ENCODE measurements around the gene WEE1.

Gene WEE1

DNA sequence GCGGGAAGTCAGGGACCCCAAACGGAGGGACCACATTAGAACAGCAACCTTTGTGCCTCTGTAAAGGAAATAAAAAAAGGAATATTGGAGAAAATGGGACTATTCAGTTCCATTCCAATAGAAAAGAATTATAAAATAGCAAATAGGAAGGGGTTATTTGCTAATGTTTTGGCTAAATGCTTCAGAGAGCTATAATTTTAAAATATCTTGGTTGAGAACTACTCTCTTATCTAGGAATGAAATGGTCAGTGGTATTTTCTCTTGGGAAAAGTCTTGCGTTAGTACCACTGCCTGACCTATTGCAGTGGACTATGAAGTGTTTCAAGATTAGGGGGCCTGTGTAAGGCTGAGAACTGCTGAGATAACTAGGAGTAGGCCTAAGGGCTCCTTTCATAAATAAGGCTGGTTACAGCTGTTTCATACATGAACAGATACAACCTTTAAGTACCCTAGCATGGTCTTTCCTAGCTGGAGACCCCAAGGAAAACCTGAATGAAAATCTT is 6.9 kb upstream of the WEE1 start:
- DNase-seq (ENCODE audit: low spot score): no peak
- TF ChIP-seq, protein P1, sequence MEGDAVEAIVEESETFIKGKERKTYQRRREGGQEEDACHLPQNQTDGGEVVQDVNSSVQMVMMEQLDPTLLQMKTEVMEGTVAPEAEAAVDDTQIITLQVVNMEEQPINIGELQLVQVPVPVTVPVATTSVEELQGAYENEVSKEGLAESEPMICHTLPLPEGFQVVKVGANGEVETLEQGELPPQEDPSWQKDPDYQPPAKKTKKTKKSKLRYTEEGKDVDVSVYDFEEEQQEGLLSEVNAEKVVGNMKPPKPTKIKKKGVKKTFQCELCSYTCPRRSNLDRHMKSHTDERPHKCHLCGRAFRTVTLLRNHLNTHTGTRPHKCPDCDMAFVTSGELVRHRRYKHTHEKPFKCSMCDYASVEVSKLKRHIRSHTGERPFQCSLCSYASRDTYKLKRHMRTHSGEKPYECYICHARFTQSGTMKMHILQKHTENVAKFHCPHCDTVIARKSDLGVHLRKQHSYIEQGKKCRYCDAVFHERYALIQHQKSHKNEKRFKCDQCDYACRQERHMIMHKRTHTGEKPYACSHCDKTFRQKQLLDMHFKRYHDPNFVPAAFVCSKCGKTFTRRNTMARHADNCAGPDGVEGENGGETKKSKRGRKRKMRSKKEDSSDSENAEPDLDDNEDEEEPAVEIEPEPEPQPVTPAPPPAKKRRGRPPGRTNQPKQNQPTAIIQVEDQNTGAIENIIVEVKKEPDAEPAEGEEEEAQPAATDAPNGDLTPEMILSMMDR (IDR thresholded peaks at IDR 0.05): no peak
- H3K4me3 ChIP-seq: peak overlapping the region; percentile 37
- H3K27ac ChIP-seq: peak overlapping the region; percentile 88 to 93

DNA sequence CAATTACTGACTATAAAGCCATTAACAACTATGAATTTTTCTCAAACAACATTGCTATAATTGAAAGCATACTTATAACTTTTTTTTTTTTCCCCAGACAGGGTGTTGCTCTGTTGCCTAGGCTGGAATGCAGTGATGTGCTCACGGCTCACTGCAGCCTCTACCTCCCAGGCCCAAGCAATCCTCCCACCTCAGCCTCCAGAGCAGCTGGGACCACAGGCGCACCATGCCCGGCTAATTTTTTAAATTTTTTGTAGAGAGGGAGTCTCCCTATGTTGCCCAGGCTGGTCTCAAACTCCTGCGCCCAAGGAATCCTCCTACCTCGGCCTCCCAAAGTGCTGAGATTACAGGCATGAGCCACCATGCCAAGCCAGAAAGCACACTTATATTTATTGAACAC is 6.1 kb upstream of the WEE1 start:
- peak overlapping the region; percentile 88 to 93 for H3K27ac ChIP-seq
- no peak overlapping the region for H3K4me3 ChIP-seq
- TF ChIP-seq, protein P1 (IDR thresholded peaks at IDR 0.05): no peak
- no peak for DNase-seq (ENCODE audit: low spot score)

DNA sequence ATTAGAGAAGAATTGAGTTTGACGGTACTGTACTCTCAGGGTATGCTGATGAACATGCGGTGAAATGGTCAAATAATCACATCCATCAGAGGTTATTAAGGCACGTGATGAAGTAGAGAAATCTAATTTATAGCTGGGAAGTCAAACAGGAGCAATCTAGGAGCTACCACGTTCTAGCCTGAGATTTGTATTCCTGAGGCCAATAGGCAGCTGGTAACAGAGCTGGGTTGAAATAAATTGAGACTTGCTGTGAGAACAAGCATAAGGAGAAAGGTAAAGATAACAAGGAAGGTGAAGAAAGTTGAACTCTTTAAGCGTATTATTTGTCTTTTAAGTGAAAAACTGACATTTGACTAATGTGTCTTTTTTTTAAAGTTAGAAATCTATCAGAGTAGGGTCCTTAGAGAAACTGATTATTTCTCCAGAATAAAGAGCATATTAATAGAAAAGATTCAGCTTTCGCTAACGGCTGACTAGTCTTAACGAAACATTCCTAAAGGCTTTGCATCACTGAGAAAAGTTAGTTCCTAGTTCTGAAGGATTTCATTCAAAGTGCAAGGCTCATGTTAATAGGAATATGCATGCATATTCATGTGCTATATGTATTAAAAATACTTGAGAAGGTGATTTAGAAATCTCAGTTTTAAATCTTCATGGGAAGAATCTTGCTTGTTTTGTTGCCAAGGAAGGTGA is 5.2 kb upstream of the WEE1 start:
- H3K27ac ChIP-seq: peak overlapping the region; percentile 88 to 93
- H3K4me3 ChIP-seq: no peak overlapping the region
- TF ChIP-seq, protein P1 (IDR thresholded peaks at IDR 0.05): no peak
- no peak for DNase-seq (ENCODE audit: low spot score)

DNA sequence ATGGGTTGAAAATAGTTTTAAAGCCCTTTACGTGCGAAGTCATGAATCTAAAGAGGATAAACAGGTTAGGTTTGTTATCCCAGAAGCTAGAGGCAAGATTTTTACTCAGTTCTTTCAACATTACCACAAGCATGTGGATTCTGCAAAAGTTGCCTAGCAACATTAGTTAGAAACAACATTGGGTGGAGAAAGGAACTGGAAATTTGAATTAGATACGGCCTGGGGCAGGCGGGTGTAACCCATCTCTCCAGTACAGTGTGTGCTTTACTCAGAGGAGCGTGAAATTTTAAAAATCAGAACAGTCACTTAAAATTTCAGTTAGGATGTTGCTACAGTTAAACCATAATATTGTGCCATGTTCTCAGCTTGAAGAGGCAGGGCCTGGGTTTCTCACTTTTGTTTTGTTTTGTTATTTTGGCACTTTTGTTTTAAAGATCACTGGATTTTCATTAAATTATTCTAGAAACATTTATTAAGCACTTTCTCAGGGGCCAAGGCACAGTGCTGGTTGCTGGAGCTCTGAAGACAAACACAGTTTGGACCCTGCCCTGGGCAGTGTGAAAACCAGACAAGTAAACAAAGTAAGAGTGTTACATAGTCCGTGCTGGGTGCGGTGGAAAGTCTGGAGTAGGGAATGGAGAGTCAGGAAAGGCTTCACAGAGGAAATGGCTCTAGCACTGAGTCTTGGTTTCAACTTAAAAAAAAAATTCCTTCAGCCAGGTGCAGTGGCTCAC is 4.4 kb upstream of the WEE1 start:
- Histone ChIP-seq H3K27ac (peak overlapping the region; percentile 88 to 93), H3K4me3 (peak overlapping the region; percentile 30)
- TF ChIP-seq, protein P1 (IDR thresholded peaks at IDR 0.05): no peak
- DNase-seq (ENCODE audit: low spot score): peak; percentile 84

DNA sequence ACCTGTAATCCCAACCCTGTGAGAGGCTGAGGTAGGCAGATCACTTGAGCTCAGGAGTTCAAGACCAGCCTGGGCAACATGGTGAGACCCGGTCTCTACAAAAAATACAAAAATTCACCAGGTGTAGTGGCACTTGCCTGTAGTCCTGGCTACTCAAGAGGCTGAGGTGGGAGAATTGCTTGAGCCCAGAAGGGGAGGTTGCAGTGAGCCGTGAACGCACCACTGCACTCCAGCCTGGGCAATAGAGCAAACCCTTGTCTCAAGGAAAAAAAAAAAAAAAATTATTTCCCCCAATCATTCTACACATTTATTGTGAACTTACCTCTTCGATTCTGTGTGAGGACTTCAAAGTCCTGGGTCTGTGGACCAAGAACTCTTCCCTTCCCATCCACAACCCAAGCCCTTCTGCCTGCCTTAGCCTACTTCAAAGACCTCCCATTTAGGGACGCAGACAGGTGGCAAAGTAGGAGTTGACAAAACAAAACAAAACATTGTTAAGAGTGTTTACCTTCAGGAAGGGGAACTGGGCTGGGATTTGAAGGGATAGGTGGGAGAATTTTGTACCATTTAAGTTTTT is 3.8 kb upstream of the WEE1 start:
- Histone ChIP-seq H3K4me3 (peak overlapping the region; percentile 30), H3K27ac (peak overlapping the region; percentile 88 to 93)
- TF ChIP-seq, protein P1 (IDR thresholded peaks at IDR 0.05): no peak
- no peak for DNase-seq (ENCODE audit: low spot score)

DNA sequence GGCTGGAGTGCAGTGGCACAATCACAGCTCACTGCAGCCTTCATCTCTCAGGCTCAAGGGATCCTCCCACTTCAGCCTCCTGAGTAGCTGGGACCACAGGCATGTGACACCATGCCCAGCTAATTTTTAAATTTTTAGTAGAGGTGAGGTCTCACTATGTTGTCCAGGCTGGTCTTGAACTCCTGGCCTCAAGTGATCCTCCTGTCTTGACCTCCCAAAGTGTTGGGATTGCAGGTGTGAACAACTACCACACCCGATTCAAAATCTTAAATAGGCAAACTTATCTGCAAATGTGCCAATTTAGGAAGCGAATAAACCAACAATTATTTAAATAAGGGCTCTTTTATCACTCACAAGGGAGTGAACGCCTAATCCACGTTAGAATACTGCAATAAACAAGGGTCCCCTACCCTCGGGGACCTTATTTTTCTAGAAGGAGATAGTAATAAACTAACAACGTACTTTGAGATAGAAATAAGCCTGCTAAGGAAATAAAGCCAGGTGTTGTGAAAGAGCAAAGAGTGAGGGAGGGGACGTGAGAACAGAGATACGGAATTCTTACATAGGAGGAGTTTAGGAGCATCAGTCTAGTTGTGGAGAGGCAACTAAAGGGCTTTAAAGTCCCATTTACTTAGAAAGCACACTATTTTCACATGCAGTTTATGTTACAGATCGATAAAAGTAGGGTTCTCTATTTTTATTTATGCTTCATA is 3.0 kb upstream of the WEE1 start:
- Histone ChIP-seq H3K27ac (peak overlapping the region; percentile 88 to 93), H3K4me3 (no peak overlapping the region)
- no peak for DNase-seq (ENCODE audit: low spot score)
- TF ChIP-seq, protein P1 (IDR thresholded peaks at IDR 0.05): no peak

All from coronary artery (tissue), 2 donors.